GM19099 (cell line): ENCODE measurements around the gene PRSS33.
A peak's percentile ranks its signal among the peaks of the same experiment; 100 is the strongest.

Experiments
- POLR2A ChIP-seq: IDR thresholded peaks from 3 replicates; pipeline ENCODE4 v1.6.1; 2011; ENCODE audit warnings: low read depth; ENCODE audit not compliant: insufficient read length; ENCODE audit errors: extremely low read depth

The PRSS33 gene

GRCh38 chr16:2777231-2777902 is 10.0 kb downstream of the PRSS33 start, which contains the start of gene ELOB:
Gene ELOB, minus strand, starts transcription at chr16:2777280. Its CDS starts 41 bp downstream, at chr16:2777239.
- TF ChIP-seq POLR2A: peak; percentile 86

DNA sequence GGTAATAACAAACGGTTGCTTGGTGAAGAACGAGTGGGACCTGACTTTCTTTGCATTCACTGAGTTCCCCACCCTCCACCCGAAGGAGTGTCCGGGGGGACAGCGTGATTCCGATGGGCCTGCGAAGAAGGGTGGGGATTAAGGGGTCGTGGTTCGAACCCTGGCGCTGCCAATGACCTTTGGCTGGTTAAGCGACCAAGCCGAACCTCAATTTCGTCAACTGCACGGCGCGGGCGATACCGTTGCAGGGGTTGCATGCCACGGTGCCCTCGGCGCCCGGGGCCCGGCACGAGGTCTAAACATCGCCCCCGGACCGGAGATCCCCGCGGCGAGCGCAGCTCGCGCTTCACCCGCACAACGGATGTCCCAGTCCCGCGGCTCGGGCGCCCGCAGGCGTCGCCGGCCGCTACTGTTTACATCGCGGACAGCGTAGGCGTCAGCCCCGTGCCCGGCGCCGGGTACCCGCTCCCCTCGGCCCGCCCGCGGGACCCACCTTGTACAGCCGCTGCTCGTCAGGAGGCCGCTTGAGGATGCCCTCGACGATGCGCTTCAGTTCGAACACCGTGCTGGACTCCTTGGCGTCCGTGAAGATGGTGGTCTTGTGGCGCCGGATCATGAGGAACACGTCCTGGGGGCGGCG is 10.7 kb downstream of the PRSS33 start:
- no peak for TF ChIP-seq POLR2A

- TF ChIP-seq POLR2A: no peak
Measured at GRCh38 chr16:2775765-2776499, 11.4 kb downstream of the PRSS33 start.

- no peak for TF ChIP-seq POLR2A
Measured at GRCh38 chr16:2775131-2775716, 12.1 kb downstream of the PRSS33 start.

GRCh38 chr16:2774161-2774891 is 13.0 kb downstream of the PRSS33 start:
- TF ChIP-seq POLR2A: no peak

DNA sequence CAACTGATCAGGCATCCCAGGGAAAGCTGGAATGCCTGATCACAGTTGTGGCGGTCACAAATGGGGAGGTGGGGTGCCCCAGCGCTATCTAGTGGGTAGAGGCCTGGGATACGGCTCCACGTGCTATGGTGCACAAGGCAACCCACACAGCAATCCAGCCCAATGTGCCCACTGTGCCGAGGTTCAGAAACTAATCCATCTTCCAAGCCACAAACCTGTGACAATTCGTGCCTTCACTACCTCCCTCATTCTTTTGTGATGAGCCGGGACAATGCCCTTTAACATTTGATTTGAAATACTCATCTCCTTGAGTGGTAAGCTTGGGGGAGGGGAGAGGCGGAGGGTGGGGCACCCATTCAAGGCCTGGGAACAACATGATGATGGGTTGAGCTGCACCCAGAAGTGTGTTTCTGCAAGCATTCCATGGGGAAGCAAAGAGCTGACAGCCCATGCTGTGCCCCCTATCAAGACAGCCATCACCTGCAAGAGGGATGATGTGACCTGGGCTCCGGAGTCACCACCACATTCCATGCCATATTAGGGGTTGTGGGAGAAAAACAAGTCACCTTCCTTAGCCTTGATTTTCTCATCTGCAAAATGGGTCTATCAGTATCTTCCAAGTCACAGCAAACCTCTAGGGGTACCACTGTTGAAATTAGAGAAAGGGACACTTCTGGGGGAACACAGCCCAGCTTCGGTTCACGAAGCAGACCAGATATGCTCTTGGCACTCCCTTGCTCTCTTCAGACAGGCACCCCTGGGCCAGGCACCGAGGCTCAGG is 14.0 kb downstream of the PRSS33 start:
- TF ChIP-seq POLR2A: no peak

- peak; percentile 12 for TF ChIP-seq POLR2A
Measured at GRCh38 chr16:2771496-2772402, 15.6 kb downstream of the PRSS33 start.

- peak; percentile 19 for TF ChIP-seq POLR2A
Measured at GRCh38 chr16:2770057-2770951, 17.1 kb downstream of the PRSS33 start.

- no peak for TF ChIP-seq POLR2A
Measured at GRCh38 chr16:2769675-2770056, 17.7 kb downstream of the PRSS33 start.

DNA sequence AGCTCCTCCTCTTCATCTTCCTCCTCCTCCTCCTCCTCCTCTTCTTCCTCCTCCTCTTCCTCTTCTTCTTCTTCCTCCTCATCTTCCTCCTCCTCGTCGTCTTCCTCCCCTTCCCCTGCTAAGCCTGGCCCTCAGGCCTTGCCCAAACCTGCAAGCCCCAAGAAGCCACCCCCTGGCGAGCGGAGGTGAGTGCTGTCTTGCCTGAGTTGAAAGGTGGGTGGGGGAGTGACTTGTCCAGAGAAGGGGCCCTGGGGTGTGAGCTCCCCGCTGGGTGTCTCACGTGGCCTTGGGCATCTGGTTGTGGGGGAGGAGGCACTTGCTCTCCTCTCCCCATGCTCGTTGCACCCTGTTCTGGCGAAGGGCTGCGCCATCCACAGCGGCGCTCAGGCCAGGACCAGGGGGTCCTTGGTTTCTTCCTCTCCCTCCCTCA is 18.2 kb downstream of the PRSS33 start:
- no peak for TF ChIP-seq POLR2A

GRCh38 chr16:2768403-2769089 is 18.8 kb downstream of the PRSS33 start:
- TF ChIP-seq POLR2A: no peak
